ENCODE data around the gene B4GALNT4. TPM values are rescaled to one million over a fixed set of nuclear protein-coding genes. Genes with fewer than 3 reads are reported as not detected.
A peak's percentile ranks its signal among the peaks of the same experiment; 100 is the strongest.
"Not testable (repeated sequence)": the region's sequence is repeated elsewhere in the genome, so short reads cannot be mapped to it uniquely, and the experiment has no call there.

The B4GALNT4 gene
- total RNA-seq, 1 experiment from 2014 or later: 3.0 TPM

GRCh38 chr11:334264-334994 is 34.9 kb upstream of the B4GALNT4 start:
- DNase-seq (ENCODE audit: low read depth): no peak

GRCh38 chr11:335779-336658 is 33.3 kb upstream of the B4GALNT4 start:
- no peak for DNase-seq (ENCODE audit: low read depth)

DNA sequence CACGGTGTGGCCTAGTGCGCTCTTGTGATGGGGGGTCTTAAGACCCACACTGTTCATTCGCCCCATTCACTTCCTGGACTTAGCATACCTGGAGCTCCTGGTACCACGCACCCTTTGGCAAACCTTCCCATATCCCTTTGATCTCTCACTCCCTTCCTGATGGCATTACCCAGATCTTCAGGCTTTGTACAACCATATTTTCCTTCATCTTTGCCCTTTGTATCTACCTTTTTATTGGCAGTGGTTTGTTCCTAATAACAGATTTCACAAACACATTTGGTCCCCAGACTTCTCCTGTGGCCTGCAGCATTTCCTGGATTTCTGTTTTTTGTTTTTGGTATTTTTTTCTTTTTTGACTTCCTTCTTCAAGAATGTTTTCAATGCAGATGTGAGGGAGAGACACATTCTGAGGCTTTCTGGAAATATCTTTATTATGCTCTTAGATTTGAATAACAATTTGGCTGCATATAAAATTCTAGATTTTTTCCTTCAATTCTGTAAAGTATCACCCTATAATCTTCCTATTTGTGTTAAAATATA is 32.6 kb upstream of the B4GALNT4 start:
- no peak for DNase-seq (ENCODE audit: low read depth)

GRCh38 chr11:337711-338110 is 31.6 kb upstream of the B4GALNT4 start:
- DNase-seq (ENCODE audit: low read depth): no peak

- no peak for DNase-seq (ENCODE audit: low read depth)
These were observed 29.3 kb upstream of the B4GALNT4 start for GRCh38 chr11:339963-340362.

GRCh38 chr11:340539-341512 is 28.5 kb upstream of the B4GALNT4 start:
- DNase-seq (ENCODE audit: low read depth): no peak

GRCh38 chr11:342328-342727 is 27.0 kb upstream of the B4GALNT4 start:
- DNase-seq (ENCODE audit: low read depth): no peak

- DNase-seq (ENCODE audit: low read depth): no peak
These were observed 24.3 kb upstream of the B4GALNT4 start for GRCh38 chr11:344836-345578.

DNA sequence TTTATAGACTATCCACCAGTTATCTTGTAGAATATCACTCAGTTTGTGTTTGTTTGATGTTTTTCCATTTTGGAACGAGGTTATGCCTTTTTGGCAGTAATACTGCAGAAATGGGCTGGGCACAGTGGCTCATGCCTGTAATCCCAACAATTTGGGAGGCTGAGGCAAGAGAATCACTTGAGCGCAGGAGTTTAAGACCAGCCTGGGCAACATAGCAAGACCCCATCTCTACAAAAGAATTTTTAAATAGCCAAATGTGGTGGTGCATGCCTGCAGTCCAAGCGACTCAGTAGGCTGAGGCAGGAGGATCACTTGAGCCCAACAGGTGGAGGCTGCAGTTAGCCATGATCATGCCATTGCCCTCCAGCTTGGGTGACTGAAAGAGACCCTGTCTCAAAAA is 22.8 kb upstream of the B4GALNT4 start:
- no peak for DNase-seq (ENCODE audit: low read depth)

DNA sequence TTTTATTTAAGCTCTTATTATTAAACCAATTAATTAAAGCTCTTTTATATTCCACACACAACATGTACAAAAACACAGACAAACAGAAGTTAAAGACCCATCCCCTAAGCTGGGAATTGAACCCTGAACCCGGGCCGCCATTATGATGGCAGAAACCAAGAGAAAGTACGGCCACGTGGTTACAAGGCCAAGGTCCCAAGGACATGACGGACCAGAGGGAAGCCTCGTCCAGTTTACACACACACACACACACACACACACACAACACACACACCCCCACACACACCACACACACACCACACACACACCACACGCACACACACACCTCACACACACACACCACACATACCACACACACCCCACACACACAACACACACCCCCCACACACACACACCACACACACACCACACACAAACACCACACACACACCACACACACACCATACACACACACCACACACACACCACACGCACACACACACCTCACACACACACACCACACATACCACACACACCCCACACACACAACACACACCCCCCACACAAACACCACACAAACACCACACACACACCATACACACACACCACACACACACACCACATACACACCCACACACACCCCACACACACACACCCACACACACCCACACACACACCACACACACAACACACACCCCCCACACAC is 19.9 kb upstream of the B4GALNT4 start:
- not testable (repeated sequence) for DNase-seq (ENCODE audit: low read depth)

- DNase-seq (ENCODE audit: low read depth): not testable (repeated sequence)
These were observed 19.1 kb upstream of the B4GALNT4 start for GRCh38 chr11:350033-350722.

- DNase-seq (ENCODE audit: low read depth): no peak
These were observed 18.5 kb upstream of the B4GALNT4 start for GRCh38 chr11:350723-351255.

DNA sequence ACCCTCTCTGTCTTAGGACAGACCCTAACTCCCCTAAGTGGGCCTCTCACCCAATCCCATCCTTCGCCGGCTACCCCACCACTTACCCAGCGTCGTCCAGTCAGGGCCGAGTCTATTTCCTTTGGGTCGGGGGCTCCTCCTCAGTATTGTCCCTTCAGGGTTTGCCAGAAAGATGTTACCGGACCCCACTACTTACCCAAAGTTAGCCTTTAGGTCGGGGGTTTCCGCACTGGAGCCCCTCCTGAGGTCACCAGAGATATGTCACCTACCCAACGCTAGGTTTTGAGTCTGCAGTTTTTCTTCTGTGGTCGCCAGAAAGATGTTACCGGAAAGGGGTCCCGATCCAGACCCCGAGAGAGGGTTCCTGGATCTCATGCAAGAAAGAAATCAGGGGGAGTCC is 17.9 kb upstream of the B4GALNT4 start:
- no peak for DNase-seq (ENCODE audit: low read depth)

DNA sequence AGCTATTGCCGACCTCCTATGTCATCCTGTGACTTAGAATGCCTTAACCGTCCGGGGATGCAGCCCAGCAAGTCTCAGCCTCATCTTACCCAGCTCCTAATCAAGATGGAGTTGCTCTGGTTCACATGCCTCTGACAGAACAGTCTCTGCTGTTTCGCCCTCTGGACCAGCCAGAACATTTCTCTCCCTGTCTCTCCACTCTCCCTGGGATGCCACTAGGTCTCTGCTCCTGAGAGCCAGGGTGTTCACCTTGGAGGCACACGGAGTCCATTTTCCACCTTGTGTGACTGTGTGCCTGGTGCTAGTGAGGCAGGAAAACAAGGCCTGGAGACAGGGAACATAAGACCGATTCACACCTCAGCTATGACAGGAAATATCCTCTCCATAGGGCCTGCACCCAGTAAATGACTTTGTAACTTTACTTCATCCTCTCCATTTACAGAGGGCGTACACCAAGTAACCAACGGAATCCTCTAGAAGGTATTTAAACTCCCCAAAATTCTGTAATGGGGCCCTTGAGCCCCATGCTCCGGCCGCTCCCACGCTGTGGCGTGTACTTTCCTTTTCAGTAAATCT is 16.8 kb upstream of the B4GALNT4 start:
- DNase-seq (ENCODE audit: low read depth): no peak

GRCh38 chr11:353179-353873 is 16.0 kb upstream of the B4GALNT4 start:
- peak; percentile 37 for DNase-seq (ENCODE audit: low read depth)

GRCh38 chr11:355581-356458 is 13.5 kb upstream of the B4GALNT4 start:
- DNase-seq (ENCODE audit: low read depth): peak; percentile 79

GRCh38 chr11:356610-357009 is 12.7 kb upstream of the B4GALNT4 start:
- DNase-seq (ENCODE audit: low read depth): no peak

Measured in HT1080 (cell line).